Measurements from ENCODE around the gene CLASP1.

The CLASP1 gene

DNA sequence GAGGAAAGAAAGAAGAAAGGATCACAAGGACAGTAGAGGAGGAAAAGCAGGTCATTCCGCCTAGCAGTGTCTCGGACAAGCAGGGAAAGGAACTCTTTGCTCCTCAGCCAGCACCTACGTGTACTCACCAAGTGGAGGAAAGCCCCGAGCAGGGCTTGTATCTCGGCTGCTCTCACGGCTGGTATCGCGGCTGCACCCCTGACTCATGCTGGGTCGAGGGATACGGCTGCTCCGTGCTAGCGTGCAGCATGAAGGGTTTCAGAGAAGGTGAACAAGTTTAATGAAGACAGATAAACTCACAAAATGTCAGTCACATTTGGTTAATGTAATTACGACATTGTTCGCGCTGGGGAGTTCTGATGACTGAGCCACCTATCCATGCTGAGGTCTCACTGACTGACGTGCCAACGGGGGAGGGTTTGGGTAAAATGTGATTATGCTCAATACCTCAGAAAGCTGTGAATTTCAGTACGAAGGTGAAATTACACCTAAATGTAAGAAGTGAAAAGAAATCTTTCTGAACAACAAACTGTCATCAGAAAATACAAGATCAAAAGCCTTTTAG lies 230.7 kb downstream of the CLASP1 start:
- DNase-seq (ENCODE audit: low read depth, low spot score), result no peak
- H3K4me3 ChIP-seq (ENCODE audit: low read depth, low read length), result no peak overlapping the region
- ChIA-PET POLR2A (no interaction called here), CTCF (interaction anchor here (1.9 to 2.5 kb wide), 2 partner anchors 10 to 16 kb away, joined by 7 to 11 read pairs; no protein-coding TSS in a partner anchor)
- TF ChIP-seq, protein P1, sequence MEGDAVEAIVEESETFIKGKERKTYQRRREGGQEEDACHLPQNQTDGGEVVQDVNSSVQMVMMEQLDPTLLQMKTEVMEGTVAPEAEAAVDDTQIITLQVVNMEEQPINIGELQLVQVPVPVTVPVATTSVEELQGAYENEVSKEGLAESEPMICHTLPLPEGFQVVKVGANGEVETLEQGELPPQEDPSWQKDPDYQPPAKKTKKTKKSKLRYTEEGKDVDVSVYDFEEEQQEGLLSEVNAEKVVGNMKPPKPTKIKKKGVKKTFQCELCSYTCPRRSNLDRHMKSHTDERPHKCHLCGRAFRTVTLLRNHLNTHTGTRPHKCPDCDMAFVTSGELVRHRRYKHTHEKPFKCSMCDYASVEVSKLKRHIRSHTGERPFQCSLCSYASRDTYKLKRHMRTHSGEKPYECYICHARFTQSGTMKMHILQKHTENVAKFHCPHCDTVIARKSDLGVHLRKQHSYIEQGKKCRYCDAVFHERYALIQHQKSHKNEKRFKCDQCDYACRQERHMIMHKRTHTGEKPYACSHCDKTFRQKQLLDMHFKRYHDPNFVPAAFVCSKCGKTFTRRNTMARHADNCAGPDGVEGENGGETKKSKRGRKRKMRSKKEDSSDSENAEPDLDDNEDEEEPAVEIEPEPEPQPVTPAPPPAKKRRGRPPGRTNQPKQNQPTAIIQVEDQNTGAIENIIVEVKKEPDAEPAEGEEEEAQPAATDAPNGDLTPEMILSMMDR (IDR thresholded peaks at IDR 0.05; ENCODE audit: insufficient read depth, low read length, missing control alignments), result no peak

DNA sequence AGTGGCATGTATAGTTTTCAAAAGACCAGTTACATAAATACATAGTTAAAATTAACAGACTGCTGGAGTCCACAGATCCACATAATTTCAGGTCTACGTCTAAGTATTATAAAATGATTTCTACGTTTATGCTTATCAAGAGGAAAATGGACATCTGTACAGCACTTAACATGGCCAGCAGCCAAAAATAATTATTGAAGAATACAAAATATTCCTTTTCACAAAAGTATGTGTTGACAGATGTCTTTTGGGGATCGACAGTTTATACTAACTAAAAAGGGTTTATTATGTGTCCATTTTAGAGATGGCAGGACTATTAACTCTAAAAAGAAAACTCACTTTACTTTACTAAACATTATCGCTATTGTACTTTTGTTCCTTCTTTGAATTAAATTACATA lies 231.4 kb downstream of the CLASP1 start:
- ChIA-PET POLR2A (no interaction called here), CTCF (no interaction called here)
- H3K4me3 ChIP-seq (ENCODE audit: low read depth, low read length), result no peak overlapping the region
- TF ChIP-seq, protein P1 (IDR thresholded peaks at IDR 0.05; ENCODE audit: insufficient read depth, low read length, missing control alignments), result no peak
- no peak for DNase-seq (ENCODE audit: low read depth, low spot score)

DNA sequence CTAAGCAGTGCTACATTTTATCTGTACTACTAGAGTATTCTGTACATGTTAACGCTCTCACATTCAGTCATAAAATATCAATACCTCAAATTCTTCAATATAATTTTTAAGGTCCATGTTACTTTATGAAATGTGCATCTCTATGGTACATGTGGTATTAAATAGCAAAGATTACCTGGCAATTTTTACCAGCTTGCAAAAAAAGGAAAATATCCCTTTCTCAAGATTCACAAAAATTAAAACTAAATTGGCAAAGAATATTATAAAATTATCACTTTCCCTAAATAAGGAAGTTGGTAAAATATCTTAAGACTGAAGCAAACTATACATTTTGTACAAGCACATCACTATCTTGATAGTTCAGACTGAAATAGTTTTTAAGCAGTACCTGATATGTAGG lies 233.5 kb downstream of the CLASP1 start:
- H3K4me3 ChIP-seq (ENCODE audit: low read depth, low read length), result no peak overlapping the region
- DNase-seq (ENCODE audit: low read depth, low spot score), result no peak
- TF ChIP-seq, protein P1 (IDR thresholded peaks at IDR 0.05; ENCODE audit: insufficient read depth, low read length, missing control alignments), result no peak
- ChIA-PET POLR2A (no interaction called here), CTCF (interaction anchor here (1.6 to 1.7 kb wide), 2 partner anchors 13 to 14 kb away, joined by 6 to 7 read pairs; no protein-coding TSS in a partner anchor)

DNA sequence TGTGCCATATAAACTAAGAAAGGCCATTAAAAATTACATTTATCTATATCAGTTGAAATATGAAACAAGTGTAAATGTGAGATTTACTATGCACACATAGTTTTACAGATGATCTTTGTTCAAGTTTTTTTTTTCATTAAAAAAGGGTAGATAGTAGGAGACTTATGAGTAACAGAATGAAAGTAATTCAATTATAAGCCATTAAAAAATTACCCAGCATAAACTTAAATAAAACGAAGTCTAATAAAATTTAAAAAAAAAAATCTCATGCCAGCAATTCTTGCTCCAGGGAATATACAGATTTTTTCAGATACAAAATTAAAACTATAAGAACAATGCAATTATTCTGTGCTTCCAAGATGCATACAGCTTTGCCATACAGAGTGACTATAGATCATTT lies 236.9 kb downstream of the CLASP1 start:
- POLR2A ChIA-PET, result no interaction called here
- DNase-seq (ENCODE audit: low read depth, low spot score), result no peak
- CTCF ChIA-PET, result interaction anchor here (1.7 to 3.6 kb wide), 3 partner anchors 10 to 19 kb away, joined by 6 to 37 read pairs (median 9); no protein-coding TSS in a partner anchor
- no peak overlapping the region for H3K4me3 ChIP-seq (ENCODE audit: low read depth, low read length)
- TF ChIP-seq, protein P1 (IDR thresholded peaks at IDR 0.05; ENCODE audit: insufficient read depth, low read length, missing control alignments), result no peak

DNA sequence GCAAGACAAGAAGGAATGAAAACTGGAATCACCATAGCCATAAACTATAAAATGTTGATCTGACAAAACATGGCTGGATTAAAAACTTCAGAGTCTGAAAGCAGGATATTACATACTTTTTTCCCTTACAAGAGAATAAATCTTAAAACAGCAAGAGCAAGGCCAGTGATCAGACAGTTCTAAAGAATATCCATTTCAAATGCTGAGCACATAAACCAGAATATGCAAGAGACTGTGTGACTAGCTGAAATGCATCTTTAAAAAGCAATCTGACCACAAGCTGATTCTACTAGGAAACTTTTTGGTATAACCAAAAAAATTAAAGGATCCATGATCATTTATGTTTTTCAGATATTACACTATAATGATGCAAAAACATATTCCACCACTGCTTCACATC lies 239.3 kb downstream of the CLASP1 start:
- TF ChIP-seq, protein P1 (IDR thresholded peaks at IDR 0.05; ENCODE audit: insufficient read depth, low read length, missing control alignments), result no peak
- no peak for DNase-seq (ENCODE audit: low read depth, low spot score)
- POLR2A ChIA-PET, result no interaction called here
- no peak overlapping the region for H3K4me3 ChIP-seq (ENCODE audit: low read depth, low read length)
- CTCF ChIA-PET, result interaction anchor here (1.0 to 3.6 kb wide), 6 partner anchors 7 to 310 kb away, joined by 3 to 37 read pairs (median 6); no protein-coding TSS in a partner anchor

DNA sequence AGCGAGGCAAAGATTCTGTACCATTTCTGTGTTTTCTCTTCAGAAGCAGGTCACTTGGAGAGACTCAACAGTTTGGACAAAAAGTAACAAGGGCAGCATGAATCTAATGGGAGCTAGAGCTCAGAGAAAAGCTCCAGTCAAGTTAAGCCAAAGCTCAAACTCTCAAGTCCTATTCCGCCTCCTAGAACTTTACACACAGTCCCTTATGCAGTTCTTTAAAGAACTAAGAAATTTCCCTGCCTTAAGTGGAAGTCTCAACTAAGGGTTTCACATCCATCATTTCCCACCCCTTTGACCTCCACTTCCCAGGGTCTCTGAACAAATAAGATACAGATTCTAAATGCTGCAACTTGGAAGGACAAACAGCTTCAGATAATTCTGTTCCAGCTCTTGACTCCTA lies 239.9 kb downstream of the CLASP1 start:
- CTCF ChIA-PET, result interaction anchor here (1.0 to 1.8 kb wide), 6 partner anchors 9 to 321 kb away, joined by 3 to 9 read pairs (median 6); no protein-coding TSS in a partner anchor
- POLR2A ChIA-PET, result interaction anchor here (0.7 to 1.0 kb wide), 2 partner anchors 11 to 121 kb away, joined by 3 to 6 read pairs; partner anchors contain the start of gene RNU4ATAC
- DNase-seq (ENCODE audit: low read depth, low spot score), result no peak
- no peak overlapping the region for H3K4me3 ChIP-seq (ENCODE audit: low read depth, low read length)
- TF ChIP-seq, protein P1 (IDR thresholded peaks at IDR 0.05; ENCODE audit: insufficient read depth, low read length, missing control alignments), result no peak
